IPS DF 6.9 (cell line): ENCODE data around the gene POLR3K.

Experiments
- DNase-seq: peaks from one replicate; pipeline ENCODE4 v3.0.0-alpha.2; 2013; ENCODE audit warnings: low read depth, low spot score
- H3K27ac ChIP-seq: one replicate; pipeline ENCODE4 v1.5.1; 2013; ENCODE audit warnings: low read length, control low read depth
- H3K27me3 ChIP-seq: 2 replicates; pipeline ENCODE4 v1.6.1; 2013; ENCODE audit warnings: mild to moderate bottlenecking, low read length; ENCODE audit not compliant: control insufficient read depth, insufficient read depth
- H3K36me3 ChIP-seq: 2 replicates; pipeline ENCODE4 v1.6.1; 2013; ENCODE audit warnings: low read length; ENCODE audit not compliant: control insufficient read depth, insufficient read depth
- H3K4me1 ChIP-seq: 2 replicates; pipeline ENCODE4 v1.6.1; 2013; ENCODE audit warnings: low read length; ENCODE audit not compliant: control insufficient read depth, insufficient read depth
- H3K4me3 ChIP-seq: 2 replicates; pipeline ENCODE4 v1.5.1; 2013; ENCODE audit warnings: mild to moderate bottlenecking, low read length
- H3K9me3 ChIP-seq: 2 replicates; pipeline ENCODE4 v1.6.1; 2013; ENCODE audit warnings: low read length, inconsistent platforms; ENCODE audit not compliant: control insufficient read depth, insufficient read depth
- WGBS: extraction: QIAGEN DNeasy Blood & Tissue Kit; methylation state at CpG from one replicate; pipeline ENCODE4 v1.1.7; 2013; ENCODE audit warnings: mixed read lengths, missing lambda C conversion rate; ENCODE audit not compliant: insufficient read length, insufficient coverage; 5-methylcytosine and 5-hydroxymethylcytosine counted together

POLR3K gene

GRCh38 chr16:89391-90302 lies 36.2 kb upstream of the POLR3K start:
- no peak for DNase-seq
- no peak overlapping the region for H3K27ac ChIP-seq
- H3K9me3 ChIP-seq, result no peaks in the 10 kb centered on the region
- no peaks in the 10 kb centered on the region; the same call in 1 of the 2 replicates for H3K4me1 ChIP-seq
- WGBS, result no CpG with 5 or more reads among the region's 30 CpGs
- no peak overlapping the region for H3K4me3 ChIP-seq
- H3K27me3 ChIP-seq, result no peaks in the 10 kb centered on the region
- peaks cover 29% of the 10 kb centered on the region for H3K36me3 ChIP-seq

DNA sequence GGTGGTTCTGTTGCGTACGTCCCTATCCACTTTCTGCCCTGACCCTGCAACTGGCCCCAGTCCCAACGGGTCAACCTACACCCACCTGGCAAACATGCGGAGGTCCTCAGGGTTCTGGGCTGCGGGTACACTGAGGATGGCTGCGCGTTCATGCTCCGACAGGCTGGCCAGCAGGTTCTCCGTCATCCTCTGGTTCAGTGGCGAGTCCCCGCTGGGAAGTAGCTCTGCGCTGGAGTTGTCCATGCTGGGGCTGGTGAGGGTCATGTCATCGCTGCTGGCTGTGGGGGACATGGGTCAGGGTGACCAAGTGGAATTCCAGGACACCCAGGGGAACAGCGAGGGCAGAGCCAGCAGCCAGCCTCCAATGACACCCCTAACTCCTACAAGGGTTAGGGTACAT lies 35.2 kb upstream of the POLR3K start:
- no peaks in the 10 kb centered on the region for H3K9me3 ChIP-seq
- no peak overlapping the region for H3K27ac ChIP-seq
- no CpG with 5 or more reads among the region's 14 CpGs for WGBS
- H3K36me3 ChIP-seq, result peaks cover 35% of the 10 kb centered on the region
- no peaks in the 10 kb centered on the region for H3K27me3 ChIP-seq
- H3K4me1 ChIP-seq, result no peaks in the 10 kb centered on the region; the same call in 1 of the 2 replicates
- H3K4me3 ChIP-seq, result no peak overlapping the region
- DNase-seq, result no peak

DNA sequence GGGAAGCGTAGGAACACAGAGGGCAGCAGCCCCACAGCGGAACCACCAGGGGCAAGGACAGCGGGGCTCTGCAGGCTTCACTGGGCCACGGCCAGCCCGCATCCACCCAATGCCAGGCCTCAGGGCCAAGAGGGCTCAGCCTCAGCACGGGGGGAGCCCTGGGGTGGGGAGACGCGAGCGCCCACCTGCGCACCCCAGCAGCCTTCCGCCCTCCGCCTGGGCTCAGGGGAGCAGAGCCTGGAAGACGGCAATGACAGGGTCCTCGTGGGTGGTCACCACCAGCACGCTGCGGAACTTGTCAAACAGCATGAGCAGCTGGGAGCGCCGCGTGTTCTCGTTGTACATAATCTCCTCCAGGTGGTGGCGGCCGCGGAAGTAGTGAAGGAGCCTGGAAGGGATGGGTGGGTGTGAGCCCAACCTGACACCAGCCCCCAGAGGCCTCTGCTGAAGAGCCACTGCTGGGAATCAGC lies 33.1 kb upstream of the POLR3K start:
- H3K4me1 ChIP-seq, result peaks cover 3% of the 10 kb centered on the region; the same call in 1 of the 2 replicates
- no peak overlapping the region for H3K4me3 ChIP-seq
- no peaks in the 10 kb centered on the region for H3K9me3 ChIP-seq
- WGBS, result no CpG with 5 or more reads among the region's 23 CpGs
- DNase-seq, result no peak
- H3K36me3 ChIP-seq, result peaks cover 35% of the 10 kb centered on the region
- H3K27me3 ChIP-seq, result no peaks in the 10 kb centered on the region
- H3K27ac ChIP-seq, result no peak overlapping the region

GRCh38 chr16:85865-86264 lies 32.5 kb upstream of the POLR3K start:
- WGBS, result no CpG with 5 or more reads among the region's 9 CpGs
- DNase-seq, result no peak
- Histone ChIP-seq H3K4me3 (no peak overlapping the region), H3K36me3 (peaks cover 35% of the 10 kb centered on the region), H3K27me3 (no peaks in the 10 kb centered on the region), H3K9me3 (no peaks in the 10 kb centered on the region), H3K27ac (no peak overlapping the region), H3K4me1 (peaks cover 3% of the 10 kb centered on the region; the same call in 1 of the 2 replicates)

DNA sequence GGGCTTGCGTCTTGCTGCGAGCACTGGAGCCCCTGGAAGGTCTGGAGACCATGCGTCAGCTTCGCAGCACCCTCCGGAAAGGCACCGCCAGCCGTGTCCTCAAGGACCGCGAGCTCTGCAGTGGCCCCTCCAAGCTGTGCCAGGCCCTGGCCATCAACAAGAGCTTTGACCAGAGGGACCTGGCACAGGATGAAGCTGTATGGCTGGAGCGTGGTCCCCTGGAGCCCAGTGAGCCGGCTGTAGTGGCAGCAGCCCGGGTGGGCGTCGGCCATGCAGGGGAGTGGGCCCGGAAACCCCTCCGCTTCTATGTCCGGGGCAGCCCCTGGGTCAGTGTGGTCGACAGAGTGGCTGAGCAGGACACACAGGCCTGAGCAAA lies 32.0 kb upstream of the POLR3K start:
- no CpG with 5 or more reads among the region's 18 CpGs for WGBS
- H3K27ac ChIP-seq, result no peak overlapping the region
- H3K27me3 ChIP-seq, result no peaks in the 10 kb centered on the region
- H3K9me3 ChIP-seq, result no peaks in the 10 kb centered on the region
- H3K4me1 ChIP-seq, result peaks cover 3% of the 10 kb centered on the region; the same call in 1 of the 2 replicates
- H3K36me3 ChIP-seq, result peaks cover 34% of the 10 kb centered on the region
- H3K4me3 ChIP-seq, result no peak overlapping the region
- DNase-seq, result no peak

DNA sequence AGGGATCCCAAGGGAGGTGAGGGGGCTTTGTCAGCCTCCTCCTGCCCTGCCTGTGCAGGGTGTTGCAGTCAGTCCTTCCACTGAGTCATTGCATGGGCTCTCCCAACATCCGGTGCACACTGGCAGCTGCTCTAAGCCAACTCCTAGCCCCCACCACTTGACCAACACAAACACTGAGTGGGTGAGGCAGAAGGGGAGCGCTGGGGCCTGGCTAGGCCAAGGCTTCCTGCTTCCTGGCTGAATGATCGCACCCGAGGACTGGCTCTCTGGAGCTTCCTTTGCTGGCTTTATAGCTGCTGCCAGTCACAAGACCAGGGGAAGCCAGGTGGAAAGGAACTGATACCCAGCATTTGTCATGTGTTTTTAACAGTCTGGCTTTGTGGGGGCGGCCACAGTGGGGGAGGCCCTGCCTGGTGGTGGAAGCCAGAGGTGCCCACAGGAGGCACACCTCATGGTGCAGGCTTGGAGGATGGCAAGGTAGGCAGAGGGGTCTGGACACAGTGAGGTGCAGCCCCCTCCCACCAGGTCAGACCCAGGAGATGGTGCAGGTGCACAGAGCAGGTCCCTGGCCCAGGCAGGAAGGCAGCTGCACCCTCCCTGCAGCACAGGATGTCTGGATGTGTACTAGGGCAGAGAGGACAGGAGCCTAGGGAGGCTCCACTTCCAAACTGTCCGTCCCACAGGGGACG lies 31.5 kb upstream of the POLR3K start:
- Histone ChIP-seq H3K27me3 (no peaks in the 10 kb centered on the region), H3K4me3 (no peak overlapping the region), H3K9me3 (no peaks in the 10 kb centered on the region), H3K4me1 (peaks cover 3% of the 10 kb centered on the region; the same call in 1 of the 2 replicates), H3K36me3 (peaks cover 31% of the 10 kb centered on the region), H3K27ac (no peak overlapping the region)
- no peak for DNase-seq
- WGBS, result no CpG with 5 or more reads among the region's 7 CpGs

GRCh38 chr16:83781-84615 lies 30.6 kb upstream of the POLR3K start:
- Histone ChIP-seq H3K27me3 (no peaks in the 10 kb centered on the region), H3K4me1 (peaks cover 3% of the 10 kb centered on the region; the same call in 1 of the 2 replicates), H3K4me3 (no peak overlapping the region), H3K27ac (no peak overlapping the region), H3K36me3 (peaks cover 30% of the 10 kb centered on the region), H3K9me3 (no peaks in the 10 kb centered on the region)
- WGBS, result no CpG with 5 or more reads among the region's 21 CpGs
- DNase-seq, result no peak

DNA sequence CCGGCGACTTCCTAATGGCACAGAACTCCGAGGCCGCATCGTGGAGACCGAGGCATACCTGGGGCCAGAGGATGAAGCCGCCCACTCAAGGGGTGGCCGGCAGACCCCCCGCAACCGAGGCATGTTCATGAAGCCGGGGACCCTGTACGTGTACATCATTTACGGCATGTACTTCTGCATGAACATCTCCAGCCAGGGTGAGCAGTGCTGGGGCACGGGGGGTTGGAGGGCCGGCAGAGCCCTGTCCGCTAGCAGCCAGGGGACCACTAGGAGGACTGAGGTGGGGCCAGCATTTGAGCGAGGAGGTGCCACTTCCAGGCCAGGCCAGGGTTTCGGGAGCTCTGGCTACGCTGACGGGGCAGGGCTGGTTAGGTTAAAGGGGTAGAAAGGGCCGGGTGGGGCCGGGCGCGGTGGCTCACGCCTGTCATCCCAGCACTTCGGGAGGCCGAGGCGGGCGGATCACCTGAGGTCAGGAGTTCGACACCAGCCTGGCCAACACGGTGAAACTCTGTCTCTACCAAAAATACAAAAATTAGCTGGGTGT lies 29.7 kb upstream of the POLR3K start:
- WGBS, result no CpG with 5 or more reads among the region's 31 CpGs
- Histone ChIP-seq H3K27ac (no peak overlapping the region), H3K4me3 (no peak overlapping the region), H3K9me3 (no peaks in the 10 kb centered on the region), H3K36me3 (peaks cover 26% of the 10 kb centered on the region), H3K4me1 (peaks cover 8% of the 10 kb centered on the region), H3K27me3 (no peaks in the 10 kb centered on the region)
- no peak for DNase-seq

DNA sequence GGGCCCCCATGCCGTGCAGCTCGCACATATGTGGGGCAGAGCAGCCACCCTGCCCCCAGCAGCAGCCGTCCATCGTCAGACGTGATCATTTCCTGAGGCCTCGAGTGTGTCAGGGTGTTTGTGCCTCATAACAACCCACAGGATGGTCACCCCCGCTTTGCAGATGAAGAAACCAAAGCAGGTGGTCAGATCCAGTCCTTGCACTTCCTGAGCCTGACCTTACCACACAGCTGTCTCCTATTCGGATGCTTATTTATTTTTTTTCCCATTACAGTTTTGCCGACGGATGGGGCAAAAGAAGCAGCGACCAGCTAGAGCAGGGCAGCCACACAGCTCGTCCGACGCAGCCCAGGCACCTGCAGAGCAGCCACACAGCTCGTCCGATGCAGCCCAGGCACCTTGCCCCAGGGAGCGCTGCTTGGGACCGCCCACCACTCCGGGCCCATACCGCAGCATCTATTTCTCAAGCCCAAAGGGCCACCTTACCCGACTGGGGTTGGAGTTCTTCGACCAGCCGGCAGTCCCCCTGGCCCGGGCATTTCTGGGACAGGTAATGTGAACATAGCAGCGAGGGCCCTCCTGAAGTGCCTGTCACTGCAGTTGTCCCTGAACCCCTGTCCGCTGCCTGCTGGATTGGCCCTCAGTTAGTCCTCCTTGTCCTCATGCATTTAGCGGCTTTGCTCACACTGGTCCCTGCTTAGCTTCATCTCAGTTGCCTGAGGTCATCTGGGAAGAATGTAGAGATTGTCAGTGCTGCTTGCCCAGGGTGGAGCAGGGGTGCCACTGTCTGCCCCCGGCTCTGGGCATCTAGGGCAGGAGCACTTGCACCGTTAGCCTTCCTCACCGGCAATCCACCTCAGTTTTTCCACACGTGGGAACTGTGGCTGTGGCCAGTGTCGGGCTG lies 26.0 kb upstream of the POLR3K start:
- peaks cover 10% of the 10 kb centered on the region for H3K36me3 ChIP-seq
- WGBS, result no CpG with 5 or more reads among the region's 32 CpGs
- DNase-seq, result no peak
- no peaks in the 10 kb centered on the region for H3K9me3 ChIP-seq
- no peaks in the 10 kb centered on the region for H3K27me3 ChIP-seq
- no peak overlapping the region for H3K27ac ChIP-seq
- peaks cover 16% of the 10 kb centered on the region for H3K4me1 ChIP-seq
- H3K4me3 ChIP-seq, result no peak overlapping the region
